ENCODE results near the gene VSTM2L. TPM values are rescaled to one million over a fixed set of nuclear protein-coding genes. Genes with fewer than 3 reads are reported as not detected.

VSTM2L gene
- total and polyA plus RNA-seq, 9 donors, result 0.12 to 23.0 (median 0.36) TPM; not detected in 2

DNA sequence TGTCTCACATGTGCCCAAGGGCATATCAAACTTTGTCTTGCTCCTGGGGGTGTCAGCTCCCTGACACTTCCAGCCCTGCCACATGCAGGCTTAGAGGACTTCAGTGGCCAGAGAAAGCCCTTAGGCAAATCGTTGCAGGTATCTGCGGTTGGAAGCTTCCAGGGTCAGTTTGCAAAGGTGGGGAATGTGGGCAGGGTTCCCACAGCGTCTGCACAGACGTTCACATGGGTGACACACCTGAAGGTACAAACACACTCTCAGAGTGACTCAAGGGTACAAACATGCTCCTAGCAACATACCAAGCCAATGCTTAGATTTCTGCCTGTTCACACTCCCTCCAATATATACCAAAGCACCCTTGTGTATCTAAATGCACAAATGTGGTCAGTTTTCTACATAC, 30.0 kb downstream of the VSTM2L start:
- no peak for DNase-seq
- H3K4me1 ChIP-seq (ENCODE audit: insufficient read depth), result no peaks in the 10 kb centered on the region
- no peaks in the 10 kb centered on the region for H3K27me3 ChIP-seq
- intact Hi-C loops (cut with DNase I), result no loop called here
- H3K4me3 ChIP-seq, result no peak overlapping the region
- no peaks in the 10 kb centered on the region for H3K36me3 ChIP-seq
- H3K27ac ChIP-seq, result no peak overlapping the region
- no peak for TF ChIP-seq EP300 (IDR thresholded peaks at IDR 0.05)
- no peak for TF ChIP-seq POLR2A (IDR thresholded peaks at IDR 0.05)
- TF ChIP-seq, protein P1, sequence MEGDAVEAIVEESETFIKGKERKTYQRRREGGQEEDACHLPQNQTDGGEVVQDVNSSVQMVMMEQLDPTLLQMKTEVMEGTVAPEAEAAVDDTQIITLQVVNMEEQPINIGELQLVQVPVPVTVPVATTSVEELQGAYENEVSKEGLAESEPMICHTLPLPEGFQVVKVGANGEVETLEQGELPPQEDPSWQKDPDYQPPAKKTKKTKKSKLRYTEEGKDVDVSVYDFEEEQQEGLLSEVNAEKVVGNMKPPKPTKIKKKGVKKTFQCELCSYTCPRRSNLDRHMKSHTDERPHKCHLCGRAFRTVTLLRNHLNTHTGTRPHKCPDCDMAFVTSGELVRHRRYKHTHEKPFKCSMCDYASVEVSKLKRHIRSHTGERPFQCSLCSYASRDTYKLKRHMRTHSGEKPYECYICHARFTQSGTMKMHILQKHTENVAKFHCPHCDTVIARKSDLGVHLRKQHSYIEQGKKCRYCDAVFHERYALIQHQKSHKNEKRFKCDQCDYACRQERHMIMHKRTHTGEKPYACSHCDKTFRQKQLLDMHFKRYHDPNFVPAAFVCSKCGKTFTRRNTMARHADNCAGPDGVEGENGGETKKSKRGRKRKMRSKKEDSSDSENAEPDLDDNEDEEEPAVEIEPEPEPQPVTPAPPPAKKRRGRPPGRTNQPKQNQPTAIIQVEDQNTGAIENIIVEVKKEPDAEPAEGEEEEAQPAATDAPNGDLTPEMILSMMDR (IDR thresholded peaks at IDR 0.05), result no peak
- no peaks in the 10 kb centered on the region for H3K9me3 ChIP-seq
- 57 to 63% (median 62%) methylated on average over 4 of the region's 4 CpGs for WGBS, 3 donors

DNA sequence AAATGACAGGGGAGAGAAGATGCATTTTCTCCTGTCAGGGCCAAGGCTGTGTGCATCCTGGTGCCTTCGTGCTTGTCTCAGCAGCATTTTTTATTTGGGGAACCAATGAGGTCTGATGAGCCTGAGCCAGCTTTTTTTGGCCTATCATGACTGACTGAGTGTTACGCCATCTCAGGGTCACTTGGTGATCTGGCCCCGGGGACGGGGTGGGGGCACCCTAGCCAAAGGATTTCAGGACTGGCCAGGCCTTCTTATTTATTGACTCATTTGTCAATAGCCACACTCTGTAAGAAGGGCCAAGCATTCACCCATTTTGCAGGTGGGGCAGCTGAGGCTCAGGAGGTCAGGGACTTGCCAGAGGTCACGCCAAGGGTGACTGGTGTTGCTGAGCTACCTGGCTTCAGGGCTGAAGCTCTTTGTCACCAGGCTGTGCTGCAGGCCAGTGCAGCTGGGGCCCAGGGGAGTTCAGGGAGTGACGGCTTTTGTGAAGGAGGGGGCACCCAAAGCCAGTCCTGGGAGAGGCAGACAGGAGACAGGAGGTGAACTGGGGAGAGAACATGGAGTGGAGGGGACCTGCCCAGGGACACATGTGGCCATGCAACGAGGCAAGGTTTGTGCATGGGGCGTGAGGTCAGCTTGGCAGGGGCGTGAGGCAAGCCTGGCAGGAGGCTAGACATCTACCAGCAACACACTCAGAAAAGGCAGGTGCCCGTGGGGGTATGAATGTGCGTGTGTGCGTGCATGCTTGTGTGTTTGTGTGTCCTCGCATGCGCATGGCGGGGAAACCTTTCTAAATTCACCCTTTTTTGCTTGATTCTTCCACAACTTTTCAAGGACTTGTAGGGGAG, 31.1 kb downstream of the VSTM2L start:
- DNase-seq, result no peak
- TF ChIP-seq EP300 (IDR thresholded peaks at IDR 0.05) (no peak), POLR2A (IDR thresholded peaks at IDR 0.05) (no peak)
- TF ChIP-seq, protein P1 (IDR thresholded peaks at IDR 0.05), result no peak
- intact Hi-C loops (cut with DNase I), result no loop called here
- H3K4me1 ChIP-seq (ENCODE audit: insufficient read depth), result no peaks in the 10 kb centered on the region
- H3K36me3 ChIP-seq, result no peaks in the 10 kb centered on the region
- no peaks in the 10 kb centered on the region for H3K9me3 ChIP-seq
- no peak overlapping the region for H3K27ac ChIP-seq
- H3K4me3 ChIP-seq, result no peak overlapping the region
- WGBS, 3 donors, result 86 to 92% (median 89%) methylated on average over 15 of the region's 15 CpGs
- H3K27me3 ChIP-seq, result no peaks in the 10 kb centered on the region

DNA sequence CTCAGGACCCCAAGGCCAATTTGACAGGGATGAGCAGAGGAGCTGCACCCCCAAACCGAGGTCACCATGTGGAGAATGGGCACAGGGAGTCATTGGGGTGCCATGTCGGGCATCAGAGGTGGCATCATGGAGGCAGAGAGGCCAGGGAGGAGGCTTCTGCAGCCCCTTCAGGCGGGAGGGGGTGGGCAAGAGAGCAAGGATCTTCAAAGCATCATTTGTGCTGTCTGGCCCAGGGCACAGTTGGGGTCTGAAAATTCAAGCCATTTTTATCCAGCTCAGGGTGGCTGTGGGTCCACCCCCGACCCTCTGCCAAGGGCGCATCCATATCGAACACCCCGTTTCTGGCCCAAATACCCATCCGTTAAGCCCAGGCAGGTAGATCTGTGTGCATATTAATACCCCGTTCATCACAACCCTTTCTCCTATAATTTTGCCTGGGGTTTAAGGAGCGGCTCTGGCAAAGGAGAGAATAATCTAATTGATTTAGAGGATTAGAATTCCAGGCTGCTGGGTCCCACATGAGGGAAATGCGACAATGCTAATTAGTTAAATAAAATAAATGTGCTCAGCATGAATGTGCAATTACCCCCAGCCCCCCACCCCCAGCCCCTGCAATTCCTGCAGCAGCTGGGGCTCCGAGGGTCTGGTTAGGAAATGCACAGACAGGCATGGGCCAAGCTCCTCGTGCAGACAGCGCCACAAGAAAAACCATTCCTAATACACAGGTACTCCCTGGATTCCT, 31.9 kb downstream of the VSTM2L start:
- TF ChIP-seq EP300 (IDR thresholded peaks at IDR 0.05) (no peak), POLR2A (IDR thresholded peaks at IDR 0.05) (no peak)
- TF ChIP-seq, protein P1 (IDR thresholded peaks at IDR 0.05), result no peak
- WGBS, 3 donors, result 79 to 82% (median 82%) methylated on average over 14 of the region's 14 CpGs
- Histone ChIP-seq H3K36me3 (no peaks in the 10 kb centered on the region), H3K9me3 (no peaks in the 10 kb centered on the region), H3K27ac (no peak overlapping the region), H3K27me3 (no peaks in the 10 kb centered on the region), H3K4me3 (no peak overlapping the region), H3K4me1 (ENCODE audit: insufficient read depth) (no peaks in the 10 kb centered on the region)
- intact Hi-C loops (cut with DNase I), result no loop called here
- DNase-seq, result no peak

DNA sequence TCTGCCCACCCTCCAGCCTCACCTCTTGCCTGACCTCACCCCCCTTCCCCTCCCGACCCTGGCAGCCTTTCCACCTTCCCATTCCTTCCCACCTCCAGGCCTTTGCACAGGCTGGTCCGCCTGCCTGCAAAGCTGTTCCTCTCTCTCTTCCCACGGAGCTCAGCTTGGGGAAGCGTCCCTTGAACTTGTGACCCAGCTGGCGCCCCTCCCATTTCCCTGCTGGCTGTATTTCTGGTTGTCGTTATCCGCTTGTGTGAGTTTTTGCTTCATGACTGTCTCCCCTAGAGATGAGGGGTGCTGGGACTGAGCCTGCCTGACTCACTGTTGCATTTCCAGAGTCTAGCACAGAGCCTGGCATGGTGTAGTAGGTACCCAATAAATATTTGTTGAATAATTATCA, 32.5 kb downstream of the VSTM2L start:
- intact Hi-C loops (cut with DNase I), result no loop called here
- no peak overlapping the region for H3K4me3 ChIP-seq
- TF ChIP-seq, protein P1 (IDR thresholded peaks at IDR 0.05), result no peak
- no peak for TF ChIP-seq POLR2A (IDR thresholded peaks at IDR 0.05)
- 17 to 21% (median 20%) methylated on average over 7 of the region's 7 CpGs for WGBS, 3 donors
- no peaks in the 10 kb centered on the region for H3K9me3 ChIP-seq
- H3K4me1 ChIP-seq (ENCODE audit: insufficient read depth), result no peaks in the 10 kb centered on the region
- H3K36me3 ChIP-seq, result no peaks in the 10 kb centered on the region
- H3K27me3 ChIP-seq, result no peaks in the 10 kb centered on the region
- DNase-seq, result peak in 3 of 5 donors; percentile 43 to 48 (median 45)
- H3K27ac ChIP-seq, result no peak overlapping the region
